Testis (tissue), 2 donors: ENCODE measurements around the gene SSTR5.

Source experiments
- POLR2A ChIP-seq: fragments of 450-650 bp; IDR thresholded peaks from one replicate; pipeline ENCODE4 v1.6.1; 2017; ENCODE audit warnings: antibody characterized with exemption, mild to moderate bottlenecking, moderate library complexity
- TF ChIP-seq, protein P1 (sequence below), 3 experiments: fragments of 450-650 bp in 2 of 3; fragments of 200-600 bp in 1 of 3; sonication (generic) in 1 of 3; IDR thresholded peaks; one replicate each; pipeline ENCODE4 v1.5.1; 2016 to 2019; ENCODE audit warnings: antibody characterized with exemption in 3 of 3, mild to moderate bottlenecking in 2 of 3, moderate library complexity in 1 of 3

- TF ChIP-seq, protein P1, sequence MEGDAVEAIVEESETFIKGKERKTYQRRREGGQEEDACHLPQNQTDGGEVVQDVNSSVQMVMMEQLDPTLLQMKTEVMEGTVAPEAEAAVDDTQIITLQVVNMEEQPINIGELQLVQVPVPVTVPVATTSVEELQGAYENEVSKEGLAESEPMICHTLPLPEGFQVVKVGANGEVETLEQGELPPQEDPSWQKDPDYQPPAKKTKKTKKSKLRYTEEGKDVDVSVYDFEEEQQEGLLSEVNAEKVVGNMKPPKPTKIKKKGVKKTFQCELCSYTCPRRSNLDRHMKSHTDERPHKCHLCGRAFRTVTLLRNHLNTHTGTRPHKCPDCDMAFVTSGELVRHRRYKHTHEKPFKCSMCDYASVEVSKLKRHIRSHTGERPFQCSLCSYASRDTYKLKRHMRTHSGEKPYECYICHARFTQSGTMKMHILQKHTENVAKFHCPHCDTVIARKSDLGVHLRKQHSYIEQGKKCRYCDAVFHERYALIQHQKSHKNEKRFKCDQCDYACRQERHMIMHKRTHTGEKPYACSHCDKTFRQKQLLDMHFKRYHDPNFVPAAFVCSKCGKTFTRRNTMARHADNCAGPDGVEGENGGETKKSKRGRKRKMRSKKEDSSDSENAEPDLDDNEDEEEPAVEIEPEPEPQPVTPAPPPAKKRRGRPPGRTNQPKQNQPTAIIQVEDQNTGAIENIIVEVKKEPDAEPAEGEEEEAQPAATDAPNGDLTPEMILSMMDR (IDR thresholded peaks at IDR 0.05), result no peak
- TF ChIP-seq POLR2A, result no peak
Measured at GRCh38 chr16:1124795-1125194, 52.2 kb downstream of the SSTR5 start.
